Osteocyte (in vitro differentiated cells): ENCODE data around the gene PEMT. TPM values are rescaled to one million over a fixed set of nuclear protein-coding genes. Genes with fewer than 3 reads are reported as not detected.

Experiments used
- DNase-seq: peaks from one replicate; pipeline ENCODE4 v3.0.0; 2021; ENCODE audit warnings: mixed read lengths; ENCODE audit not compliant: unreplicated experiment; ENCODE audit errors: extremely low spot score
- H3K27ac Mint-ChIP-seq: one replicate; pipeline ENCODE4 v1.8.0; 2021; ENCODE audit warnings: mild to moderate bottlenecking, mixed read lengths; ENCODE audit not compliant: unreplicated experiment
- H3K27me3 Mint-ChIP-seq: one replicate; pipeline ENCODE4 v1.8.0; 2021; ENCODE audit warnings: mixed read lengths; ENCODE audit not compliant: unreplicated experiment
- H3K36me3 Mint-ChIP-seq: one replicate; pipeline ENCODE4 v1.8.0; 2021; ENCODE audit warnings: mixed read lengths; ENCODE audit not compliant: unreplicated experiment
- H3K4me1 Mint-ChIP-seq: one replicate; pipeline ENCODE4 v1.8.0; 2021; ENCODE audit warnings: mixed read lengths; ENCODE audit not compliant: unreplicated experiment
- H3K4me3 Mint-ChIP-seq: one replicate; pipeline ENCODE4 v1.8.0; 2021; ENCODE audit warnings: mild to moderate bottlenecking, moderate library complexity, mixed read lengths; ENCODE audit not compliant: unreplicated experiment
- H3K9me3 Mint-ChIP-seq: one replicate; pipeline ENCODE4 v1.8.0; 2021; ENCODE audit warnings: mixed read lengths; ENCODE audit not compliant: unreplicated experiment
- CTCF ChIP-seq: fragments of 200-600 bp; sonication (generic); IDR thresholded peaks from 2 replicates; pipeline ENCODE4 v1.5.0; 2021; ENCODE audit warnings: antibody characterized with exemption, mild to moderate bottlenecking, moderate library complexity
- total RNA-seq: library from RNA; stranded (reverse); gene quantifications from 2 replicates; pipeline ENCODE4 v1.2.1, GENCODE V29; 2021

The PEMT gene
- total RNA-seq, 1 donor from 2014 or later, result 25.6 TPM

GRCh38 chr17:17626151-17626805, 34.8 kb upstream of the PEMT start:
- Mint-ChIP-seq H3K27ac (no peak overlapping the region), H3K9me3 (no peaks in the 10 kb centered on the region), H3K27me3 (peaks cover 11% of the 10 kb centered on the region)

GRCh38 chr17:17624741-17625140, 33.2 kb upstream of the PEMT start:
- DNase-seq, result no peak
- no peak for TF ChIP-seq CTCF
- peaks cover 12% of the 10 kb centered on the region for H3K4me1 Mint-ChIP-seq

More at GRCh38 chr17:17626151-17626805, 34.8 kb upstream of the PEMT start:
- no peak overlapping the region for H3K4me3 Mint-ChIP-seq
- H3K36me3 Mint-ChIP-seq, result no peaks in the 10 kb centered on the region
- DNase-seq, result no peak
- no peak for TF ChIP-seq CTCF
- peaks cover 12% of the 10 kb centered on the region for H3K4me1 Mint-ChIP-seq

GRCh38 chr17:17623904-17624303, 32.4 kb upstream of the PEMT start:
- Mint-ChIP-seq H3K36me3 (no peaks in the 10 kb centered on the region), H3K4me3 (no peak overlapping the region), H3K9me3 (no peaks in the 10 kb centered on the region), H3K27ac (no peak overlapping the region), H3K4me1 (peaks cover 12% of the 10 kb centered on the region), H3K27me3 (peaks cover 19% of the 10 kb centered on the region)
- no peak for TF ChIP-seq CTCF
- no peak for DNase-seq

More at GRCh38 chr17:17624741-17625140, 33.2 kb upstream of the PEMT start:
- H3K36me3 Mint-ChIP-seq, result no peaks in the 10 kb centered on the region
- no peak overlapping the region for H3K27ac Mint-ChIP-seq
- H3K9me3 Mint-ChIP-seq, result no peaks in the 10 kb centered on the region
- no peak overlapping the region for H3K4me3 Mint-ChIP-seq
- H3K27me3 Mint-ChIP-seq, result peaks cover 14% of the 10 kb centered on the region

- Mint-ChIP-seq H3K27ac (no peak overlapping the region), H3K36me3 (no peaks in the 10 kb centered on the region), H3K27me3 (peaks cover 19% of the 10 kb centered on the region), H3K9me3 (no peaks in the 10 kb centered on the region), H3K4me3 (no peak overlapping the region), H3K4me1 (peaks cover 5% of the 10 kb centered on the region)
- no peak for TF ChIP-seq CTCF
- no peak for DNase-seq
Observed at GRCh38 chr17:17621254-17621653, 29.7 kb upstream of the PEMT start.

GRCh38 chr17:17613708-17614114, 22.2 kb upstream of the PEMT start:
- DNase-seq, result no peak
- H3K9me3 Mint-ChIP-seq, result no peaks in the 10 kb centered on the region
- no peaks in the 10 kb centered on the region for H3K36me3 Mint-ChIP-seq
- peak; percentile 74 for TF ChIP-seq CTCF
- peaks cover 5% of the 10 kb centered on the region for H3K27me3 Mint-ChIP-seq
- H3K4me3 Mint-ChIP-seq, result no peak overlapping the region
- no peak overlapping the region for H3K27ac Mint-ChIP-seq
- H3K4me1 Mint-ChIP-seq, result no peaks in the 10 kb centered on the region
